SK-N-SH (cell line): Measurements from ENCODE around the gene DGKI.

Experiments
- CTCF ChIP-seq: fragments of 200-600 bp; sonication (generic); IDR thresholded peaks from 2 replicates; pipeline ENCODE4 v1.6.1; 2017; ENCODE audit warnings: antibody characterized with exemption, mild to moderate bottlenecking, moderate library complexity
- POLR2AphosphoS5 ChIP-seq: IDR thresholded peaks from 2 replicates; pipeline ENCODE4 v1.6.1; 2012; ENCODE audit warnings: low read depth, low read length
- TAF1 ChIP-seq: IDR thresholded peaks from 2 replicates; pipeline ENCODE4 v1.6.1; 2012; ENCODE audit warnings: low read depth, mild to moderate bottlenecking, low read length, moderate library complexity, borderline replicate concordance
- YY1 ChIP-seq: IDR thresholded peaks from 2 replicates; pipeline ENCODE4 v1.4.0; 2012; ENCODE audit warnings: low read depth, mild to moderate bottlenecking

GRCh38 chr7:137337902-137338301, 508.9 kb downstream of the DGKI start:
- TF ChIP-seq CTCF (0 out of 2 replicates have a peak, but pooled peaks have one; percentile 15), YY1 (no peak), TAF1 (no peak), POLR2AphosphoS5 (no peak)
